ENCODE data around the gene THTPA.

DNA sequence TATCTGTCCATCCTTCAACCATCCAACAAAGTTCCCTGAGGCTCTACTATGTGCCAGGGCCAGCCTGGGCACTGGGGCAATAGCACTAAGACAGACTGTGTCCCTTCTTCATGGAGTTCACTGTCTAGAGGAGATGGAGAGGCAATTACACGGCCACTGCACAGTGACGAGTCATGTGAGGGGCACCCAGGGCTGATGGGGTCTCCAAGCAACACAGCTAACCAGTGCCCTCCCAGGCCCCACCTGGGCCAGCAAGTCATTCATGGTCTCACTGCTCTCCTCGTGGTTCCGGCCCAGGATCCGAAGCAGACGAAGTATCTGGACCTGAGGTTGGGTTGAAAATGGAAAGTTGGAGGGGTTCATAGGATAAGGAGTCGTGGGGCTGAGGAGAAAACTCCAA is 8.8 kb downstream of the THTPA start:
- TF ChIP-seq, protein P1, sequence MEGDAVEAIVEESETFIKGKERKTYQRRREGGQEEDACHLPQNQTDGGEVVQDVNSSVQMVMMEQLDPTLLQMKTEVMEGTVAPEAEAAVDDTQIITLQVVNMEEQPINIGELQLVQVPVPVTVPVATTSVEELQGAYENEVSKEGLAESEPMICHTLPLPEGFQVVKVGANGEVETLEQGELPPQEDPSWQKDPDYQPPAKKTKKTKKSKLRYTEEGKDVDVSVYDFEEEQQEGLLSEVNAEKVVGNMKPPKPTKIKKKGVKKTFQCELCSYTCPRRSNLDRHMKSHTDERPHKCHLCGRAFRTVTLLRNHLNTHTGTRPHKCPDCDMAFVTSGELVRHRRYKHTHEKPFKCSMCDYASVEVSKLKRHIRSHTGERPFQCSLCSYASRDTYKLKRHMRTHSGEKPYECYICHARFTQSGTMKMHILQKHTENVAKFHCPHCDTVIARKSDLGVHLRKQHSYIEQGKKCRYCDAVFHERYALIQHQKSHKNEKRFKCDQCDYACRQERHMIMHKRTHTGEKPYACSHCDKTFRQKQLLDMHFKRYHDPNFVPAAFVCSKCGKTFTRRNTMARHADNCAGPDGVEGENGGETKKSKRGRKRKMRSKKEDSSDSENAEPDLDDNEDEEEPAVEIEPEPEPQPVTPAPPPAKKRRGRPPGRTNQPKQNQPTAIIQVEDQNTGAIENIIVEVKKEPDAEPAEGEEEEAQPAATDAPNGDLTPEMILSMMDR (IDR thresholded peaks at IDR 0.05) = no peak
- TF ChIP-seq POLR2A (IDR thresholded peaks at IDR 0.05) = no peak

All from esophagus squamous epithelium (tissue), 4 donors.